Activated naive CD4-positive, alpha-beta T cell treated with anti-CD3 and anti-CD28 coated beads for 36 hours (primary cell): ENCODE data around the gene RRM1. TPM values are rescaled to one million over a fixed set of nuclear protein-coding genes. Genes with fewer than 3 reads are reported as not detected.
"Not testable (repeated sequence)": the region's sequence is repeated elsewhere in the genome, so short reads cannot be mapped to it uniquely, and the experiment has no call there.

ENCODE experiments used
- CTCF ChIA-PET: fragments of 350-600 bp; sonication (Branson Sonifier 250); formaldehyde crosslinking; loops from one replicate; lab custom pipeline; 2021; ENCODE audit warnings: antibody characterized with exemption; lab: Charles Lee
- DNase-seq: peaks from one replicate; pipeline ENCODE4 v3.0.0-alpha.2; 2020
- H3K27ac Mint-ChIP-seq: one replicate; pipeline ENCODE4 v1.8.0; 2021; ENCODE audit warnings: mild to moderate bottlenecking, mixed read lengths
- H3K27me3 Mint-ChIP-seq: one replicate; pipeline ENCODE4 v1.8.0; 2021; ENCODE audit warnings: low read depth, mixed read lengths
- H3K36me3 Mint-ChIP-seq: one replicate; pipeline ENCODE4 v1.8.0; 2021; ENCODE audit warnings: low read depth, mixed read lengths
- H3K4me1 Mint-ChIP-seq: one replicate; pipeline ENCODE4 v1.8.0; 2021; ENCODE audit warnings: low read depth, mixed read lengths
- H3K4me3 Mint-ChIP-seq: one replicate; pipeline ENCODE4 v1.8.0; 2021; ENCODE audit warnings: mild to moderate bottlenecking, moderate library complexity, mixed read lengths
- H3K9me3 Mint-ChIP-seq: one replicate; pipeline ENCODE4 v1.8.0; 2021; ENCODE audit warnings: mixed read lengths
- intact Hi-C: fragments of 100-400 bp; cut with micrococcal nuclease; formaldehyde crosslinking; loops from one replicate; pipeline ENCODE4 v1.15.1; 2023
- total RNA-seq, 2 experiments: library from RNA; stranded (reverse); gene quantifications; one replicate each; pipeline ENCODE4 v1.2.3, GENCODE V29; 2021

RRM1 gene
- 100 to 1,000 TPM; 296 to 311 TPM for total RNA-seq

DNA sequence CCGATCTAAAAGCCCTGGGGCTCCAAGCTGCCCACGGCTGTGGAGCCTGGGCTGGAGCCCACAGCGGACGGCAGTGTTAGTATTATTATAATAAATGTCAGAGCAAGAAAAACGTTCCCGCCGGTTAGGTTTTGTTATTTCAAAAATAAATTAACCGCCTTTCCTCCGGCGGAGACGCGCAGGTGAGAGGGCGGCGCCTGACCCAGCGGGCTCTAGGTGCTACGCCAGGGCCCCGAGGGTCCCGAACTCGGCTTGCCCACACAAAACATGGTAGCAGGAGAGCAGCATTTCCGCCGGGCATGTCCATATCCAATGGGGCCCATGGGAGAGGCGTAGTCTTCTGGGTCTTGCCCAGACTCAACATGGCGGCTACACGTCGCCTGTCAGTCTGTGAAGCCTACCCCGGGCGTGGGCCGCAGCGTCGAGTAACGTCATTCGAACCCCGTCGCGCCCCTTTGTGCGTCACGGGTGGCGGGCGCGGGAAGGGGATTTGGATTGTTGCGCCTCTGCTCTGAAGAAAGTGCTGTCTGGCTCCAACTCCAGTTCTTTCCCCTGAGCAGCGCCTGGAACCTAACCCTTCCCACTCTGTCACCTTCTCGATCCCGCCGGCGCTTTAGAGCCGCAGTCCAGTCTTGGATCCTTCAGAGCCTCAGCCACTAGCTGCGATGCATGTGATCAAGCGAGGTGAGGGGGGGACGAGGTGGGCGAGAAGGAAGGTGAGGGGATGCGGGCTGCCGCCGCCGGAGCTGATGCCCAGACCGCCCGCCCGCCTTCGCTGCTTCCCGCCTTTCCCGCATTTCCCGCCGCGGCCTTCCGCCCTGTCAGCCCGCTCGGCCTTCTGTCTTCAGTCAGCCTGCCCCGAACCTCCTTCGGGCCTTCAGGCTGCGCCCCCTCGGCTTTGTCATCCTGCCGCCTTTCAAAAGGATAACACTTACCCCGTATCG, at the start of gene RRM1:
RRM1 (plus strand) TSS at position 452 of the 944 bp plus-strand sequence; CDS start at position 666, 214 bp downstream.
- peak within 1 kb of the TSS; percentile 98 for H3K4me3 Mint-ChIP-seq
- H3K27ac Mint-ChIP-seq: peak within 1 kb of the TSS; percentile 97
- DNase-seq: peak; percentile 96
- H3K36me3 Mint-ChIP-seq: peaks cover 36% of the 10 kb centered on the region
- intact Hi-C loops: loop anchor here (1.0 kb wide), 3 partner anchors 240 to 297 kb away; partner anchors contain the start of gene NUP98
- H3K27me3 Mint-ChIP-seq: no peaks in the 10 kb centered on the region
- H3K9me3 Mint-ChIP-seq: no peaks in the 10 kb centered on the region
- H3K4me1 Mint-ChIP-seq: peaks cover 73% of the 10 kb centered on the region
- CTCF ChIA-PET: interaction anchor here (0.6 to 1.5 kb wide), 3 partner anchors 23 to 410 kb away, joined by 3 to 4 read pairs (median 4); no protein-coding TSS in a partner anchor

DNA sequence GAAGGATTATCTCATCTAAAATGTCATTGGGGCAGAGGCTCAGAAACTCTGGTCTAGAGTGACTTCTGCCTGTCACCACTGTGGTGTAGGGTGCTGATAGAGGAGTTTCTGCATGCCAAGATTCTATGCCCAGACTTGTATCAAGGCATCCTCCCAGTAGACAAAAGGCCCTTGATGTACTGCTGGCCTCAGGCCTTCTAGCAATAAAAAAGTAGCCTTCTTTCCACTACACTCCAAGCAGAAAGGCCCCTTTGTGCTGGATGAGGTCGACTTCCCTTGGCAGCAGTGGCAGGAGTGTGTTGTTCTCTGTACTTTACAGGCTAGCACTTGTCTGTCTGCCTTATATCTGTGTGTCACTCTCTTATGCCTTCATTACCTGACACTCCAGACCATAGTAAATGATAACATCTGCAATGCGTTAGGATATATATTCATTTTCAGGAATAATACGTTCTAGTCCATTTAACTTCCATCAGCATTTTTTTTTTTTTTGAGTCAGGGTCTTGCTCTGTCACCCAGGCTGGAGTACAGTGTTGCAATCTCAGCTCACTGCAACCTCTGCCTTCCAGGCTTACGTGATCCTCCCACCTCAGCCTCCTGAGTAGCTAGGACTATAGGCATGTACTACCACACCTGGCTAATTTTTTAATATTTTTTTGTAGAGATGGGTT, 49.5 kb upstream of the RRM1 start:
- CTCF ChIA-PET: interaction anchor here (1.1 to 1.6 kb wide), 3 partner anchors 20 to 196 kb away, joined by 3 to 6 read pairs (median 3); no protein-coding TSS in a partner anchor
- no peak for DNase-seq
- no peaks in the 10 kb centered on the region for H3K9me3 Mint-ChIP-seq
- H3K27me3 Mint-ChIP-seq: no peaks in the 10 kb centered on the region
- peaks cover 2% of the 10 kb centered on the region for H3K36me3 Mint-ChIP-seq
- H3K4me1 Mint-ChIP-seq: peaks cover 25% of the 10 kb centered on the region
- intact Hi-C loops: no loop called here
- no peak overlapping the region for H3K27ac Mint-ChIP-seq
- no peak overlapping the region for H3K4me3 Mint-ChIP-seq

DNA sequence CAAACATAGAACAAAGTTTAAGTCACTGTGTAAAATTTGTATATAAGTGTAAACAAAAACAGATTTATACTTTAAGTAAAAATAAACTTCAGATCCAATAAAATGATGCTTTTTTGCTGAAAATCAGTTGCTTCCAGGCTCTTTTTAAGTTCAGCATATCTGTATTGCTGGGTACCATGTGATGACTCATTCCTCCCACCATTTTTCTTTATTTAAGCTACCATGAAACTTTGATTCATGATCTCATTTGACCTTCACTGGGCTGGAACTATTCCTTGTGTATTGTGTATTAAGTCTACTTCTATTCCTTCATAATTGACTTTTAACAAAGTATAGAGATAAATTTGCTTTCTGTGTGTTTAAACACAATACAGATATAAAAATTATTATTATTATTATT, 46.3 kb upstream of the RRM1 start:
- intact Hi-C loops: no loop called here

DNA sequence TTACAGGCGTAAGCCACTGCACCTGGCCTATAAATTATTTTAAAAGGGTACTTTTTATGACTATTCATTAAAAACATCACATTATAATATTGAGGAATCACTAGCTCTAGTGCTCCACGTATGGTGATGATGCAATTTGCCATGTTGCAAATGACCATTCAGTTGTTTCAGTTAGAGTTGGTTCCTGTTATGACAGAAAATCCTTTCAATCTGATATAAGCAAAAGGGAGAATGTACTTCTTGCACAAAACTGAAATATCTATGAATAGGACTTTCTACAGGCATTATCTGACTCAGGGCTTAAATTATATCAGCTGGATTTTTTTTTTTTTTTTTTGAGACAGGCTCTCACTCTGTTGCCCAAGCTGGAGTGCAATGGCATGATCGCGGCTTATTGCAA, 45.6 kb upstream of the RRM1 start:
- intact Hi-C loops: no loop called here
- peaks cover 18% of the 10 kb centered on the region for H3K4me1 Mint-ChIP-seq
- no peak overlapping the region for H3K4me3 Mint-ChIP-seq
- CTCF ChIA-PET: interaction anchor here (1.2 kb wide), 1 partner anchor 194 kb away, joined by 3 read pairs; the partner anchor contains the start of gene STIM1
- no peaks in the 10 kb centered on the region for H3K27me3 Mint-ChIP-seq
- no peak overlapping the region for H3K27ac Mint-ChIP-seq
- peaks cover 9% of the 10 kb centered on the region for H3K36me3 Mint-ChIP-seq
- H3K9me3 Mint-ChIP-seq: peaks cover 2% of the 10 kb centered on the region
- DNase-seq: no peak

More for the DNA sequence above, 46.3 kb upstream of the RRM1 start:
- Mint-ChIP-seq H3K9me3 (peaks cover 2% of the 10 kb centered on the region), H3K27me3 (no peaks in the 10 kb centered on the region), H3K4me1 (peaks cover 20% of the 10 kb centered on the region), H3K4me3 (no peak overlapping the region), H3K36me3 (peaks cover 9% of the 10 kb centered on the region), H3K27ac (no peak overlapping the region)
- CTCF ChIA-PET: no interaction called here
- no peak for DNase-seq

DNA sequence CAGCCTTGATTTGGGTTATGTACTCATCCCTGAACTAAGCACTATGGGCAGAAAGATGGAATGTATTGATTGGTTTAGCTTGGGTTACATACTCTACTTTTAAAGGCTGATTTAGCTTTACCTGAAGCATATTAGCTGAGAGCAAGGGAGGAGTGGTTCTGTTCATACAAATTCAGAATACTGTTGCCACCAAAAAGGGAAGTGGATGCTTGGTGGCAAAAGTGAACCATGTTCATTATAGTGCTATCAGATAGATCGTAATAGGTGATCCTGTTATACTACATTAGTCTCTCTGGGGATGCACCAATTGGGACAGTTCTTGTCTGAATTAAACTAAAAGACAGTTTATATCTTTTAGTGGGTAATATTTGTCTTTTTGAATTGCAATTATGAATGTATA, 44.5 kb upstream of the RRM1 start:
- CTCF ChIA-PET: interaction anchor here (1.2 kb wide), 1 partner anchor 195 kb away, joined by 3 read pairs; the partner anchor contains the start of gene STIM1
- H3K9me3 Mint-ChIP-seq: peaks cover 2% of the 10 kb centered on the region

DNA sequence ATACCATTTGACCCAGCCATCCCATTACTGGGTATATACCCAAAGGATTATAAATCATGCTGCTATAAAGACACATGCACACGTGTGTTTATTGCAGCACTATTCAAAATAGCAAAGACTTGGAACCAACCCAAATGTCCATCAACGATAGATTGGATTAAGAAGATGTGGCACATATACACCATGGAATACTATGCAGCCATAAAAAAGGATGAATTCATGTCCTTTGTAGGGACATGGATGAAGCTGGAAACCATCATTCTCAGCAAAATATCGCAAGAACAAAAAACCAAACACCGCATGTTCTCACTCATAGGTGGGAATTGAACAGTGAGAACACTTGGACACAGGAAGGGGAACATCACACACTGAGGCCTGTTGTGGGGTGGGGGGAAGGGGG, 41.4 kb upstream of the RRM1 start:
- H3K27me3 Mint-ChIP-seq, DNase-seq, intact Hi-C loops, H3K4me3 Mint-ChIP-seq, H3K36me3 Mint-ChIP-seq, H3K9me3 Mint-ChIP-seq, H3K27ac Mint-ChIP-seq: not testable (repeated sequence)
- H3K4me1 Mint-ChIP-seq: peaks cover 23% of the 10 kb centered on the region
- CTCF ChIA-PET: interaction anchor here (0.7 kb wide), 1 partner anchor 174 kb away, joined by 3 read pairs; no protein-coding TSS in a partner anchor

More for the DNA sequence above, 44.5 kb upstream of the RRM1 start:
- H3K4me3 Mint-ChIP-seq: no peak overlapping the region
- DNase-seq: no peak
- H3K27me3 Mint-ChIP-seq: no peaks in the 10 kb centered on the region
- peaks cover 9% of the 10 kb centered on the region for H3K36me3 Mint-ChIP-seq
- intact Hi-C loops: no loop called here
- H3K27ac Mint-ChIP-seq: no peak overlapping the region
- peaks cover 15% of the 10 kb centered on the region for H3K4me1 Mint-ChIP-seq

DNA sequence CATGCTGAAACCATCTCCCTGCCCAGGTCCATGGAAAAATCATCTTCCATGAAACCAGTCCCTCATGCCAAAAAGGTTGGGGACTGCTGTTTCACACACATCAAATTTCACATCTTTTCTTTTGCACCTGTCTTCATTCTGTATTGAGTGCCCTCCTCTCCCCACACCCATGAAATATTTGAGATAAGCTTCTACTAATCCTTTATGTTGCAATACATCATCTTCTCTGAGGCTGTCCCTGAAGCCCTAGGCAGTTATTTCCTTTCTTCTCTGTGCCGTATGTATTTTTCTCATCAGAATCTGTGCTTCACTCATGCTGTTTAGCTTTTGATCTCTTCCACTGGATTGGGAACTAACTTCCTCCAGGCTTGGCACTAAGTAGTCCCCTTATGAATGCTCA, 40.0 kb upstream of the RRM1 start:
- no peak overlapping the region for H3K4me3 Mint-ChIP-seq
- no peak for DNase-seq
- CTCF ChIA-PET: interaction anchor here (0.6 to 1.3 kb wide), 3 partner anchors 10 to 228 kb away, joined by 3 to 4 read pairs (median 3); partner anchors contain the start of gene STIM1
- H3K9me3 Mint-ChIP-seq: peaks cover 2% of the 10 kb centered on the region
- intact Hi-C loops: no loop called here
- H3K36me3 Mint-ChIP-seq: peaks cover 11% of the 10 kb centered on the region
- H3K27me3 Mint-ChIP-seq: no peaks in the 10 kb centered on the region
- H3K27ac Mint-ChIP-seq: peak overlapping the region; percentile 2
- H3K4me1 Mint-ChIP-seq: peaks cover 24% of the 10 kb centered on the region

DNA sequence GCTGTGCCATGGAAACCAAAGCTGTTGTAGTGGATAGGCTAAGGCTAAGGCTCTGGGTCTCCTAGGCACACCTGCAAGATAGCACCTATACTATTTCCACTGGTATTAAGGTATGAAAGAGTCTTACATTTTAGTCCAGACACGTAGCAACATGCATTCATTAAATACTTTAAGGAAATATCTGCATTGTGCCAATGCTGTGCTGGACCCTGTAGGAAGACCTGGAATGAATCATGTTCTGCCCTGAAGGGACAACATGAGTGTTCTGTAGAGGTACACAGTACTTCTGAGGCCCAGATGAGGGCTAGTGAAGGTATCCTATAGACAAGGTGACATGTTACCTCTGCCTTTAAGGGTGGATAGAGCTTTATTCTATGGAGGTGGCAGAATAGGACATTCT, 35.2 kb upstream of the RRM1 start:
- intact Hi-C loops: loop anchor here (2.0 kb wide), 1 partner anchor 33 kb away; no protein-coding TSS in a partner anchor
- Mint-ChIP-seq H3K27ac (no peak overlapping the region), H3K36me3 (peaks cover 13% of the 10 kb centered on the region), H3K4me3 (no peak overlapping the region), H3K27me3 (no peaks in the 10 kb centered on the region), H3K9me3 (no peaks in the 10 kb centered on the region), H3K4me1 (peaks cover 32% of the 10 kb centered on the region)
- no peak for DNase-seq
- CTCF ChIA-PET: interaction anchor here (1.4 to 4.8 kb wide), 5 partner anchors 7 to 210 kb away, joined by 5 to 26 read pairs (median 14); partner anchors contain the start of gene STIM1

DNA sequence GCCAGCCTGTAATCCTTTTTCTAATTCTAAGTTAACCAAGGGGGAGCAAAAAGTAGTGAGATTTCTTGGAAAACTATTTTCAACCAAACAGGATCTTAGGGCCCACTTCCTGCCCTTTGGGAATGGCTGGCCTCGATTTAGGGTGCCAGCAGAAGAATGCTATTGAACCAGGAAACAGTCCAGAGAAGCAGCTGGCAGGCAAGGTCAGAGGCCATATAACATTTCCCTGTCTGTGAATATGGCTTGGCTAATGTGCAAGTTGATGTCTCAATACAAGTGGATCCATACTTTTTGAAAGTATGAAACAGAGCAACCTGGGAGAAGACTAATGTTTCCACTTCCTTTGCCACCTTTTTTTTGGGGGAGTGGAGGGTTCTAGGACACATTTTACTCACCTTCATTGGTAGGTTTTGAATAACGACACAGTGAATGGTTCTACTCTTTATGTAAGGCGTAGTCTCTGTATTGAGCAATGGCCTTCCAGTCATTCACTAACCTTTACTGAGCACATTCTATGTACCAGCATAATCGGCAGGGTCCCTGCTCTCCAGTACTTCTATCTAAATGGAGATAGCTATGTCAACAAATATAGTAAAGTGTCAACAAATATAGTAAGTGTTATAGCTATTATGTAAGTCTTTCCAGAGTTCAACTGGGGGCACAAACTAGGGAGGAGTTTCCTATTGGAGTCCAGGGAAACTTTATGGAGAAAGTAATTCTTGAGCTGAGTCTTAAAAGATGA, 34.2 kb upstream of the RRM1 start:
- intact Hi-C loops: no loop called here
- H3K27me3 Mint-ChIP-seq: no peaks in the 10 kb centered on the region
- H3K27ac Mint-ChIP-seq: no peak overlapping the region
- DNase-seq: no peak
- H3K4me1 Mint-ChIP-seq: peaks cover 42% of the 10 kb centered on the region
- no peaks in the 10 kb centered on the region for H3K9me3 Mint-ChIP-seq
- CTCF ChIA-PET: interaction anchor here (0.6 to 3.6 kb wide), 7 partner anchors 12 to 211 kb away, joined by 3 to 25 read pairs (median 4); partner anchors contain the start of gene STIM1
- no peak overlapping the region for H3K4me3 Mint-ChIP-seq
- H3K36me3 Mint-ChIP-seq: peaks cover 14% of the 10 kb centered on the region

DNA sequence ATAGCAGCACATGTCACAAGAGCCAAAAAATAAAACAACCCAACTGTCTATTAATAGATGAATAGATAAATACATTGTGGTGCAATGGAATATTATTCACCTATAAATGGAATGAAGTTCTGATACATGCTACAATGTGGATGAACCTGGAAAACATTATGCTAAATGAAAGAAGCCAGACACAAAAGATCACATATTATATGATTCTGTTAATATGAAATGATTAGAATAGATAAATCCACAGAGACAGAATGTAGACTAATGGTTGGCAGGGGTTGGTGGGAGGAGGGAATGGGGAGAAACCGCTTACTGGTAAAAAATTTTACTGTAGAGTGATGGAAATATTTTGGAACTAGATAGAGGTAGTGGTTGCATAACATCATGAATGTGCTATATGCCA, 32.9 kb upstream of the RRM1 start:
- Mint-ChIP-seq H3K36me3 (peaks cover 15% of the 10 kb centered on the region), H3K27ac (no peak overlapping the region), H3K27me3 (no peaks in the 10 kb centered on the region), H3K4me3 (no peak overlapping the region), H3K9me3 (no peaks in the 10 kb centered on the region), H3K4me1 (peaks cover 53% of the 10 kb centered on the region)
- CTCF ChIA-PET: interaction anchor here (1.2 to 1.6 kb wide), 2 partner anchors 207 to 212 kb away, joined by 3 to 13 read pairs; partner anchors contain the start of gene STIM1
- DNase-seq: no peak
- intact Hi-C loops: no loop called here

DNA sequence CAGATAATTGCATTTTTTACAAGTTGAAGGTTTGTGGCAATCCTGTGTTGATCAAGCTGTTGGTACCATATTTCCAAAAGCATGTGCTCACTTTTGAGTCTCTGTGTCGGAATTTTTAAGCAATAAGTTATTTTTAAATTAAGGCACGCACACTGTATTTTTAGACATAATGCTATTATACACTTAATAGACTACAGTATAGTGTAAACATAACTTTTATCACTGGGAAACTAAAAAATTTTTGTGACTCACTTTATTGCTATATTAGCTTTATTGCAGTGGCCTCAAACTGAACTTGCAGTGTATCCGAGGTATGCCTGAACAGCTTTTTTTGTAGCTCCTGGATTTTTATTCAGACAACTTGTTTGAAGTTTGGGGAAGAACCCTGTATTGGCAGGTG, 31.3 kb upstream of the RRM1 start:
- CTCF ChIA-PET: interaction anchor here (2.2 to 13.5 kb wide), 2 partner anchors 10 to 215 kb away, joined by 11 to 573 read pairs; partner anchors contain the start of genes RHOG and STIM1
- H3K27me3 Mint-ChIP-seq: no peaks in the 10 kb centered on the region
- H3K9me3 Mint-ChIP-seq: no peaks in the 10 kb centered on the region
- no peak for DNase-seq
- H3K4me1 Mint-ChIP-seq: peaks cover 53% of the 10 kb centered on the region
- intact Hi-C loops: no loop called here
- H3K4me3 Mint-ChIP-seq: no peak overlapping the region
- peaks cover 16% of the 10 kb centered on the region for H3K36me3 Mint-ChIP-seq
- no peak overlapping the region for H3K27ac Mint-ChIP-seq
